ENCODE results near the gene TNS4.

DNA sequence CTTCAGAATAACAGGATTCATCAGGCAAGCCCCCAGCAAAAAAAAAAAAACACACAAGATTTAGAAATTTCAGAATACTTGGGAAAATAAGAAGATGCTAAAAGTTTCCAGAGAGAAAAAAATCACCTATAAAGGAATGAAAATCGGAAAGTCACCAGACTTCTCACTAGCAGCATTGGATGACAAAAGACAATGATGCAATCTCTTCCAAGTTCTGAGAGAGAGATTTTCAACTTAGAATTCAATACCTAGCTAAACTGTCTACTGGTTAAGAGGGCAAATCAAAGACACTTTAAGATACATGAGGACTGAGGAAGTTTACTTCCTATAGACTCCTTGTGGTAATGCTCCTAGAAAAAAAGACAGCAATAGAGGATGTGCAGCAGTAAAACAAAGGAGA, 23.9 kb upstream of the TNS4 start:
- TF ChIP-seq, protein P1, sequence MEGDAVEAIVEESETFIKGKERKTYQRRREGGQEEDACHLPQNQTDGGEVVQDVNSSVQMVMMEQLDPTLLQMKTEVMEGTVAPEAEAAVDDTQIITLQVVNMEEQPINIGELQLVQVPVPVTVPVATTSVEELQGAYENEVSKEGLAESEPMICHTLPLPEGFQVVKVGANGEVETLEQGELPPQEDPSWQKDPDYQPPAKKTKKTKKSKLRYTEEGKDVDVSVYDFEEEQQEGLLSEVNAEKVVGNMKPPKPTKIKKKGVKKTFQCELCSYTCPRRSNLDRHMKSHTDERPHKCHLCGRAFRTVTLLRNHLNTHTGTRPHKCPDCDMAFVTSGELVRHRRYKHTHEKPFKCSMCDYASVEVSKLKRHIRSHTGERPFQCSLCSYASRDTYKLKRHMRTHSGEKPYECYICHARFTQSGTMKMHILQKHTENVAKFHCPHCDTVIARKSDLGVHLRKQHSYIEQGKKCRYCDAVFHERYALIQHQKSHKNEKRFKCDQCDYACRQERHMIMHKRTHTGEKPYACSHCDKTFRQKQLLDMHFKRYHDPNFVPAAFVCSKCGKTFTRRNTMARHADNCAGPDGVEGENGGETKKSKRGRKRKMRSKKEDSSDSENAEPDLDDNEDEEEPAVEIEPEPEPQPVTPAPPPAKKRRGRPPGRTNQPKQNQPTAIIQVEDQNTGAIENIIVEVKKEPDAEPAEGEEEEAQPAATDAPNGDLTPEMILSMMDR (conservative IDR thresholded peaks at IDR 0.05; ENCODE audit: low read depth, low read length), result no peak
- no peak for TF ChIP-seq EZH2 (IDR thresholded peaks at IDR 0.05; ENCODE audit: low read length, unreplicated experiment)
